GM19452 (cell line): ENCODE results near the gene CS.

Experiments used
- ATAC-seq: cut with Tn5 transposase; IDR thresholded peaks from one replicate; pipeline ENCODE4 v1.9.1; 2021; ENCODE audit not compliant: unreplicated experiment

Gene CS

DNA sequence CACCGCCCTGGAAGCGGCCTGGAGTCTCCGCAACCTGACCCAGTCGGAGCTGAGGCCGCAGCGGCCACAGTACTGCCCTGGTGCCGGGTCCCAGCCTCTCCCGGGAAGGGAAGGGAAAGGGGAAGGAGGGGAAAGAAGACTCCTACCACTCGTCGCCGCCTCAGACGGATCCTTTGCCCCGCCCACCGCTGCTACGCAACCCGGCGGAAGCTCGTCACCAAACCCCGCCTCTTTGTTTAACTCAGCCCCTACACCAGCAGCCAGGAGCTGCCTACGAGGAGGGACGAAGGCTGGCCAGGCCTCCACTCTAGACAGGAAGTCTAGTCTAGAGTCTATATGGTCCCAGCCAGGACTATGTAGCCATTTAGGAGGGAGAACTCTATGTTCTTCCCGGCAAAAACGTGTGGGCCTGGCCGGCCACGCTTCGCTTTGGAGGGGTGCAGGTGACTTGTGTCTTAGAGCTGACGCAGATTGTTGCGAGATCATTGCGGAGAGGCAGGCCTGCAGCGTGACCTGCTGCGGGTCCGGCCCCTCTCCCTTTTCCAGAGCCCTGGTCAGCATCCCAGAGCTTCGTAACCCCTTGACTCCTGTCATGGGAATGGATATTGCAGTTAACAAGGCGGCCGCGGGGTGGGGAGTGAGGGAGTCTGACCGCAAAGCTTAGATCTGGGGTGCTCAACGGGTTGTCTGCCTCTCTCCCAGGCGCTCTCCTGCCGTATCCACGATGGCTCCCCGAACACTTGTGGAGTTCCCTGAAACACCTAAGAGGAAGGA lies 78.2 kb downstream of the CS start, which contains the start of gene RNF41:
Gene RNF41 (minus strand): TSS at position 166 of the 774 bp plus-strand sequence. CDS start 7,875 bp downstream, outside the sequence.
- peak; percentile 74 for ATAC-seq
